Measurements from ENCODE around the gene YWHAG.
"Not testable (repeated sequence)": the region's sequence is repeated elsewhere in the genome, so short reads cannot be mapped to it uniquely, and the experiment has no call there.

Gene YWHAG

DNA sequence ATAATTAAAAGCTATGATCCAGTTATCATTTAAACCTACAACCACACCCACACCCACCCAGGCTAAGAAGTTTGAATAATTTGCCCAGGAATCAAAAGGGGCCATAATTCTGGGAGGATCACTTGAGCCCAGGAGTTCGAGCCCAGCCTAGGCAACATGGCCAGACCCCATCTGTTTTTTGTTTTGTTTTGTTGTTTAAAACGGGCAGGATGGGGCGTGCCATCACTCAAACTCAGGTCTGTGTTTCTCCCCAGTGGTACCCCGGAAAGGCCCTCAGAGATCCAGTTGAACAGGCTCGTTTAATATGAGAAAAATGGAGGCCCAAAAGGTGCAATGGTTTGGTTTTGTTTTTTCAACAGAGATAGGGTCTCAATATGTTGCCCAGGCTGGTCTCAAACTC lies 33.0 kb downstream of the YWHAG start:
- no peak for DNase-seq (ENCODE audit: low read depth, low spot score)

- no peak for DNase-seq (ENCODE audit: low read depth, low spot score)
Measured at GRCh38 chr7:76325092-76325491, 33.7 kb downstream of the YWHAG start.

- DNase-seq (ENCODE audit: low read depth, low spot score), result peak; percentile 89
Measured at GRCh38 chr7:76318488-76319353, 40.1 kb downstream of the YWHAG start.

DNA sequence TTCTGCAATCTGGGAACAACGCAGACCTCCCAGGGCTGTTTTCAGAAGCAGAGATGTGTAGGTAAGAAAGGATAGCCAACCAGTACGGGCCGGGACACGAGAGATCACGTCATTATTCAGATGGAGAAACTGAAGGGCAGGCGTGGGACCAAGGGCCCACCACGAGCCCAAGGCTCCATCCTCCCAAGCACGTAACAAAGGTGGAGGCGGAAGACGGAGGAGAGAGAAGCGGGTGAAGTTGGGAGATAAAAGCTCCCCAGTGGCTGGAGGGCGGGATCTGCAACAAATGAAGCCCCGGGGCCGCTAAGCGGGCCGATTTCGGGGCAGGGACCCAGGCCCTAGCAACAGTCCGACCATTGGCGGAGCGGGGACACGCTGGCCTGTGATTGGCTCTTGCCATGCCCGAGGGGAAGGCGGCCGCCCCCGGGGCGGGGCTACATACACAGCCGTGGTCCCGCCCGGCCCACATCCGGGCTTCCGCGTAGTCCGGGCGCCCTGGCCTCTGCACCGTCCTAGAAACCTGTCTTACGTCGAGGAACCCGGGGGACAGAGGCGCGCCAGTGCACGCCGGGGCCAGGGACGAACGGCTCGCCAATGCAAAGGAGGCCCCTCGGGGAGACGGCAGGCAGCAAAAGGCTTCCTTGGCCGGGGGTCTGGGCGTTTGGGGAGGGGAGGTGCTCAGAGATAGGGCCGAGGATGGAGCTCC lies 40.9 kb downstream of the YWHAG start:
- peak; percentile 99 for DNase-seq (ENCODE audit: low read depth, low spot score)

GRCh38 chr7:76316984-76317781 lies 41.6 kb downstream of the YWHAG start:
- no peak for DNase-seq (ENCODE audit: low read depth, low spot score)

DNA sequence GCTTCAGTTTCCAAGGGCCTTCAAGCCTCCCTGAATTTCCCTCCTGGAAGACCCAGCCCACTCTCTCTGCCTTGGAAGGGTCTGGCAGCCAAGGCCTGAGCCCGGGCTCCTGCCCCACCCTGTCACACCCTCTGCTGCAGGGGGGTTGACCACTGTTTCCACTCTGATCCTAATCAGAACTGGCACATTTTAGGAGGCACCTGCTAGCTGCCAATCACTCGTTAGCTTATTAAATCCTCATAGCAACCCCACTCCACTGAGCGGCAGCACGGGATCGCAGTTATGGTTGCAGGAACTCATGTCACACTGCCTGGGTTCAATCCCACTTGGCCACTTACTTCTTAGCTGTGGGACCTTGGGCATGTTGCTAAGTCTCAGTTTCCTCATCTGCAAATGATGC lies 43.4 kb downstream of the YWHAG start:
- DNase-seq (ENCODE audit: low read depth, low spot score), result no peak

GRCh38 chr7:76314740-76315139 lies 44.1 kb downstream of the YWHAG start:
- not testable (repeated sequence) for DNase-seq (ENCODE audit: low read depth, low spot score)

DNA sequence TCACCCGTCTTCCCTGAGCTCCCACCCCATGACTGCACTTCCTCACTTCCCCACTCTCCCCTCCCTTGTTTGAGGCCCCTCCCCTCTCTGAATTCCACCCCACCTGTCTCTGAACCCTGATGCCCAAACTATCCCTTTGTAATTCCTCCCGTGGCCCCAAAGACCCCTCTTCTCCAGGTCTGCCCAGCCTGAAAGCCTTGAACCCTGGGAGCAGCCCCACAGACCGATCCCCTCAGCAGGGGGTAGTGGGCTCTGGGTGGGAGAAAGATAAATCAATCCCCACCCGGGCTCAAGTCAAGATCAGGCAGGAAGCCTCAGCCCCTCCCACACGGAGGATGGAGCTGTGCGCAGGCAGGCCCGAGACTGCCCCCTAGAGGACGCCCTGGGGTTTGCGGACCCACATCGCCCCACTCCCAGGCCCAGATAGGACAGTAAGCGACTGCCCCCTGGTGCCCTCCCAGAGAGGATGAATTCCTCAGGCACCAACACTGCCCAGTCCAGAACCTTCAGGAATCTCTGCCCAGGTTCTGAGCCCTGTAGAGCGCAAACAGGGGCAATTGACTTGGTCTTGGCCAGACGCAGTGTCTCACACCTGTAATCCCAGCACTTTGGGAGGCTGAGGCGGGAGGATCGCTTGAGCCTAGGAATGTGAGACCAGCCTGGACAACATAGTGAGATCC lies 44.6 kb downstream of the YWHAG start:
- peak; percentile 97 for DNase-seq (ENCODE audit: low read depth, low spot score)

DNA sequence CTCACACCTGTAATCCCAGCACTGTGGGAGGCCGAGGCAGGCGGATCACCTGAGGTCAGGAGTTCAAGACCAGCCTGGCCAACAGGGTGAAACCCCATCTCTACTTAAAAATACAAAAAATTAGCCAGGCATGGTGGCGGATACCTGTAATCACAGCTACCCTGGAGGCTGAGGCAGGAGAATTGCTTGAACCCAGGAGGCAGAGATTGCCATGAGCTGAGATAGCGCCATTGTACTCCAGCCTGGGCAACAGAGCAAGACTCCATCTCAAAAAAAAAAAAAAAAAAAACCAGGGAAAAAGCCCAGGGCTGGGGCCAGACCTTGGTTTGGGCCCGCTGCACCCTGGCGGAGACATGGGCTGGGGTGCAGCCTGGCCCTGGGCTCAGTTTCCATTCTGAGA lies 47.0 kb downstream of the YWHAG start:
- DNase-seq (ENCODE audit: low read depth, low spot score), result not testable (repeated sequence)

DNA sequence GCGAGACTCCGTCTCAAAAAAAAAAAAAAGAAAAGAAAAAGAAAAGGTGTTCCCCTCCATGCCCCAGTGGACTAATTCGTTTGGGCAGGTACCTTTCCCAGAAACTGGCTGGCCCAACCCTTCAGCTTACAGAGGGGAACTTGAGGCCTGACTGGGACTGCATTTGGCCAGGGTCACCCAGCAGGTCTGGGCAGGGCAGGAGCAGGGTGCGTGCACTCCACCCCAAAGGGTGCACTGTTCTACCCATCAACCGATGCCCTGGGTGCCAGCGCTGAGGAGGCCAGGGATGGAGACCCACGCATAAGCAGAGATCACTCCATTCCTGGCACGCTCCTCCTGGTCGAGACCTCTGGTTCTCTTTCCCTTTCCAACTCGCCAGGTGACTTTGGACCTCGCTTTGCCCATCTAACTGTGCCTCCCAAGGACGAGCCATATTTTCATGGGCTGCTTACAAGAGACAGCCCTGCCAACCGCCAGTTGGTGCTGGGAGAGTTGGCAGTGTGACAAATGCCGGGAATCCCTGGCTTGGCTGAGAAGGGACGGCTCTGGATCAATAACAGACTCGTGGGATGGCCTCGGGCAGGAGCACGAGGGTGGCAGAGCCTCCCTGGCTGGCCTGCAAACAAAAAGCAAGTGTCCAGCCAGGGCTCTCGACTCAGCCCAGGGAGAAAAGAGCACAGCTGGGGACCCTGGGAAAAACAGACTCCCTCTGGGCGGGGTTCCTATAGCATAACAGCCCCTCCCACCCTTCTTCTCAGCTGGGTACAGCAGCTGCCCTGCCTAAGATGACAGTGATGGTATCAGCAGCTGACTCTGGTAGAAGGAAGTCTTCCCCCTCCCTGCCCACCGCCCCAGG lies 48.5 kb downstream of the YWHAG start:
- DNase-seq (ENCODE audit: low read depth, low spot score), result no peak

DNA sequence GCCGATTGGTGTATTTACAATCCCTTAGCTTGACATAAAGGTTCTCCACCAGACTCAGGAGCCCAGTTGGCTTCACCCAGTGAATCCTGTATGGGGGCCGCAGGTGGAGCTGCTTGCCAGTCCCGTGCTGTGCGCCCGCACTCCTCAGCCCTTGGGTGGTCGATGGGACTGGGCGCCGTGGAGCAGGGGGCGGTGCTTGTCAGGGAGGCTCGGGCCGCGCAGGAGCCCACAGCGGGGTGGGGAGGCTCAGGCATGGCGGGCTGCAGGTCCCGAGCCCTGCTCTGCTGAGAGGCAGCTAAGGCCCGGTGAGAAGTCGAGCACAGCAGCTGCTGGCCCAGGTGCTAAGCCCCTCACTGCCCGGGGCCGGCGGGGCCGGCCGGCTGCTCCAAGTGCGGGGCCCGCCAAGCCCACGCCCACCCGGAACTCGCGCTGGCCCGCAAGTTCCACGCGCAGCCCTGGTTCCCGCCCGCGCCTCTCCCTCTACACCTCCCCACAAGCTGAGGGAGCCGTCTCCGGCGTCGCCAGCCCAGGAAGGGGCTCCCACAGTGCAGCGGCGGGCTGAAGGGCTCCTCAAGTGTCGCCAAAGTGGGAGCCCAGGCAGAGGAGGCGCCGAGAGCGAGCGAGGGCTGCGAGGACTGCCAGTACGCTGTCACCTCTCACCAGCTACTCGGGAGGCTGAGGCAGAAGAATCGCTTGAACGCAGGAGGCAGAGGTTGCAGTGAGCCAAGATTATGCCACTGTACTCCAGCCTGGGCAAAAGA lies 49.3 kb downstream of the YWHAG start:
- not testable (repeated sequence) for DNase-seq (ENCODE audit: low read depth, low spot score)

- DNase-seq (ENCODE audit: low read depth, low spot score), result not testable (repeated sequence)
Measured at GRCh38 chr7:76308874-76309273, 49.9 kb downstream of the YWHAG start.

- DNase-seq (ENCODE audit: low read depth, low spot score), result no peak
Measured at GRCh38 chr7:76304888-76305375, 53.9 kb downstream of the YWHAG start.

- peak; percentile 96 for DNase-seq (ENCODE audit: low read depth, low spot score)
Measured at GRCh38 chr7:76303202-76304147, 55.3 kb downstream of the YWHAG start.

DNA sequence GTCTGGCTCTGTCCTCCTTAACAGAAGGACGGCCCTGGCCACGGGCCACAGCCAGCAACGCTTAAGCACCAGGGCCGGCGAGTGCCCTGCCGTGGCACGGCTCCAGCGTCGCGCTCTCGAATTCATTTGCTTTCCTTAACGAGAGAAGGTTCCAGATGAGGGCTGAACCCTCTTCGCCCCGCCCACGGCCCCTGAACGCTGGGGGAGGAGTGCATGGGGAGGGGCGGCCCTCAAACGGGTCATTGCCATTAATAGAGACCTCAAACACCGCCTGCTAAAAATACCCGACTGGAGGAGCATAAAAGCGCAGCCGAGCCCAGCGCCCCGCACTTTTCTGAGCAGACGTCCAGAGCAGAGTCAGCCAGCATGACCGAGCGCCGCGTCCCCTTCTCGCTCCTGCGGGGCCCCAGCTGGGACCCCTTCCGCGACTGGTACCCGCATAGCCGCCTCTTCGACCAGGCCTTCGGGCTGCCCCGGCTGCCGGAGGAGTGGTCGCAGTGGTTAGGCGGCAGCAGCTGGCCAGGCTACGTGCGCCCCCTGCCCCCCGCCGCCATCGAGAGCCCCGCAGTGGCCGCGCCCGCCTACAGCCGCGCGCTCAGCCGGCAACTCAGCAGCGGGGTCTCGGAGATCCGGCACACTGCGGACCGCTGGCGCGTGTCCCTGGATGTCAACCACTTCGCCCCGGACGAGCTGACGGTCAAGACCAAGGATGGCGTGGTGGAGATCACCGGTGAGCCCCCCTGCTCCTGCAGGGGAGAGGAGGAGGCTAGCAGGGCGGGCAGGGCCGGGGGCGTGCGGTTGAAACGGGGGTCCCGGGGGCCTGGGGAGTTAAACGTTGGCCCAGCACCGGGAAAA lies 56.2 kb downstream of the YWHAG start, which contains the start of gene HSPB1:
Gene HSPB1 (plus strand): TSS at position 327 of the 855 bp plus-strand sequence. CDS start 40 bp downstream, at position 367.
- DNase-seq (ENCODE audit: low read depth, low spot score), result peak; percentile 95

DNA sequence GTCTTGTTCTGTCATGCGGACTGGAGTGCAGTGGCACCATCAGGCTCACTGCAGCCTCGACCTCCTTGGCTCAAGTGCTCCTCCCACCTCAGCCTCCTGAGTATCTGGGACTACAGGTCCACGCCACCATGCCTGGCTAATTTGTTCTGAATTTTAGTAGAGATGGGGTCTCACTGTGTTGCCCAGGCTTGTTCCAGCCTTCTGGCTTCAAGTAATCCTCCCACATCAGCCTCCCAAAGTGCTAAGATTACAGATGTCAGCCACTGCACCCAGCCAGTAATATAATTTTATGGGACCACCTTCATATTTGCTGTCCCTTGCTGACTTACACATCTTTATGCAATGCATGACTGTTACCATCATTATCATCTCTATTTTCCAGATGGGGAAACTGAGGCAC lies 57.8 kb downstream of the YWHAG start:
- no peak for DNase-seq (ENCODE audit: low read depth, low spot score)

GRCh38 chr7:76300166-76300731 lies 58.5 kb downstream of the YWHAG start:
- peak; percentile 60 for DNase-seq (ENCODE audit: low read depth, low spot score)

Measured in astrocyte of the hippocampus (primary cell).